Astrocyte (in vitro differentiated cells and primary cell): ENCODE data around the gene OTUB1.

Source experiments
- CTCF ChIP-seq: IDR thresholded peaks from 2 replicates; pipeline ENCODE4 v1.5.1; 2011; ENCODE audit warnings: low read depth, mild to moderate bottlenecking, inconsistent platforms, low read length, moderate library complexity; ENCODE audit not compliant: insufficient read depth
- EZH2 ChIP-seq: IDR thresholded peaks from 2 replicates; pipeline ENCODE4 v1.6.1; 2012; ENCODE audit warnings: mild to moderate bottlenecking, low read length, inconsistent platforms; ENCODE audit not compliant: insufficient read depth

DNA sequence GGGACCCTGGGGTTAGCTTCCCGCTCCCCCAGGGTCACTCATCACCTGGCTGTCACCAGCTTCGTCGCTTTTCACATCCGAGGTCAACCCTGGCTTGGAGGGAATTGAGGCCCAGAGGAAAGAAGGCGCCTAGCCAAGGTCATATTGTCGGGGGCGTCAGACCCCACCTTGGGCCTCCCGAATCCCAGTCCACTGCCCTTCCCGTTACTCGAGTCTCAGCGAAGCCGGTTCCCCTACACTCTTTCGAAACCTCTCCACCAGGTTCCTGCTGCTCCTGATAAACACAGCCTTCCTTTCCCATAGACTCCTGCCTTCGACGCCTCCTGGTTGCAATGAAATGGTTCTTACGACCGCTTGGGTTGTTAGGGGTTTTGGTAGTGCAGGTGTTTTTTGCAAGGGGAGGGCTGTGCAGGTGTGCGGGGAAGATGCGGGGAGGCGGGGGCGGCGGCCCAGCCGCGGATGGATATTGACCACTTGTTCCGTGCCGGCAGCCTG lies 46.8 kb upstream of the OTUB1 start:
- TF ChIP-seq CTCF (no peak), EZH2 (no peak)
